SK-N-SH (cell line): ENCODE data around the gene DLX4.

Source experiments
- CHD2 ChIP-seq: fragments of 150-350 bp; IDR thresholded peaks from 2 replicates; pipeline ENCODE4 v1.6.1; 2018; ENCODE audit warnings: low read length; ENCODE audit not compliant: partially characterized antibody
- PBX3 ChIP-seq: IDR thresholded peaks from 2 replicates; pipeline ENCODE4; 2012
- REST ChIP-seq: IDR thresholded peaks from 2 replicates; pipeline ENCODE4 v1.6.1; 2012; ENCODE audit warnings: mild to moderate bottlenecking, low read depth, low read length, moderate library complexity
- SIN3A ChIP-seq: IDR thresholded peaks from 2 replicates; pipeline ENCODE4 v1.6.1; 2012; ENCODE audit warnings: low read depth, mild to moderate bottlenecking, low read length, moderate library complexity, borderline replicate concordance
- YY1 ChIP-seq: IDR thresholded peaks from 2 replicates; pipeline ENCODE4 v1.4.0; 2012; ENCODE audit warnings: low read depth, mild to moderate bottlenecking
- TF ChIP-seq, protein P1 (sequence below): IDR thresholded peaks from 2 replicates; pipeline ENCODE4 v1.4.0; 2012; ENCODE audit warnings: low read depth
- TF ChIP-seq, protein P2 (sequence below): fragments of 200-600 bp; sonication (generic); IDR thresholded peaks from 2 replicates; pipeline ENCODE4 v1.6.1; 2017; ENCODE audit warnings: antibody characterized with exemption, mild to moderate bottlenecking, moderate library complexity

DNA sequence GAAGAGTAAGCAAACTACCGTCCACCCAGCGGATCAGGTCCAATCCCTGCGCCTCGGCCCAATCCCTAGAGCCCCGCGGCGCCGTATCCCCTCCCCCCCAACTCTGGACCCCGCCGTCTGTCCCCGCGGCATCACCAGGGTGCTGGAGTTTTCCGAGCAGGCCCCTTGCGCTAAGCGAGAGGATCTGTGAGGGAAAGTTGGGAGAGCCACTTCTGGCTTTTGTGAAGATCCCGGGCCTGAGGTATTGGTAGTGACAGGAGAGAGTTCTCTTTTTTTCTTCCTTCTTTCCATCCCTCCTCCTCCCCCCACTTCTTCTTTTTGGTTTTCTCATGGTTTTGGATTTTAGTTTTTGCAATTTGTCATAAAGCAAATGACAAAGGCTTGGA is 3.5 kb upstream of the DLX4 start:
- TF ChIP-seq, protein P1, sequence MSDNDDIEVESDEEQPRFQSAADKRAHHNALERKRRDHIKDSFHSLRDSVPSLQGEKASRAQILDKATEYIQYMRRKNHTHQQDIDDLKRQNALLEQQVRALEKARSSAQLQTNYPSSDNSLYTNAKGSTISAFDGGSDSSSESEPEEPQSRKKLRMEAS = no peak
- TF ChIP-seq REST (no peak), PBX3 (no peak), CHD2 (no peak), YY1 (no peak), SIN3A (no peak)
- TF ChIP-seq, protein P2, sequence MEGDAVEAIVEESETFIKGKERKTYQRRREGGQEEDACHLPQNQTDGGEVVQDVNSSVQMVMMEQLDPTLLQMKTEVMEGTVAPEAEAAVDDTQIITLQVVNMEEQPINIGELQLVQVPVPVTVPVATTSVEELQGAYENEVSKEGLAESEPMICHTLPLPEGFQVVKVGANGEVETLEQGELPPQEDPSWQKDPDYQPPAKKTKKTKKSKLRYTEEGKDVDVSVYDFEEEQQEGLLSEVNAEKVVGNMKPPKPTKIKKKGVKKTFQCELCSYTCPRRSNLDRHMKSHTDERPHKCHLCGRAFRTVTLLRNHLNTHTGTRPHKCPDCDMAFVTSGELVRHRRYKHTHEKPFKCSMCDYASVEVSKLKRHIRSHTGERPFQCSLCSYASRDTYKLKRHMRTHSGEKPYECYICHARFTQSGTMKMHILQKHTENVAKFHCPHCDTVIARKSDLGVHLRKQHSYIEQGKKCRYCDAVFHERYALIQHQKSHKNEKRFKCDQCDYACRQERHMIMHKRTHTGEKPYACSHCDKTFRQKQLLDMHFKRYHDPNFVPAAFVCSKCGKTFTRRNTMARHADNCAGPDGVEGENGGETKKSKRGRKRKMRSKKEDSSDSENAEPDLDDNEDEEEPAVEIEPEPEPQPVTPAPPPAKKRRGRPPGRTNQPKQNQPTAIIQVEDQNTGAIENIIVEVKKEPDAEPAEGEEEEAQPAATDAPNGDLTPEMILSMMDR = no peak
